ENCODE results near the gene FARP2.
"Not testable (repeated sequence)": the region's sequence is repeated elsewhere in the genome, so short reads cannot be mapped to it uniquely, and the experiment has no call there.

Gene FARP2

DNA sequence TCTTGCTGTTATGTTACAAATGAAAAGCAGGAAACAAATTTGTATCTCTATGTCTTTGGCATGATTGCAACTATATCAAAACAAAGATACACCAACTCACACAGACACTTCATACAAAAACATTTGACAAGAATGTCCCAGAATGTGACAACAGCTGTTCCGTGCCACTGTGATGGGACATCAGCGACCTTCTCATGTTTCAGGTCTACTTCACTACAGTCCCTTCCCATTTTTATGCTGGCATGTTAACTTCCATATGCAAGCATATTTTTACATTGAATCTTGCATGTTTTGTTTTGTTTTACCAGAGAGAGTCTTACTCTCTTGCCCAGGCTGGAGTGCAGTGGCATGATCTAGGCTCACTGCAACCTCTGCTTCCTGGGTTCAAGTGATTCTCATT is 81.1 kb downstream of the FARP2 start:
- no peak overlapping the region for H3K4me2 ChIP-seq (ENCODE audit: low read length)
- no peaks in the 10 kb centered on the region for H3K36me3 ChIP-seq (ENCODE audit: control insufficient read depth, insufficient read depth, low read length)
- H3K9ac ChIP-seq, result no peak overlapping the region
- no peak overlapping the region for H2AFZ ChIP-seq
- no peaks in the 10 kb centered on the region for H3K9me3 ChIP-seq (ENCODE audit: control insufficient read depth, low read length)
- peaks cover 5% of the 10 kb centered on the region for H3K79me2 ChIP-seq
- H3K27ac ChIP-seq, result no peak overlapping the region
- TF ChIP-seq, protein P1, sequence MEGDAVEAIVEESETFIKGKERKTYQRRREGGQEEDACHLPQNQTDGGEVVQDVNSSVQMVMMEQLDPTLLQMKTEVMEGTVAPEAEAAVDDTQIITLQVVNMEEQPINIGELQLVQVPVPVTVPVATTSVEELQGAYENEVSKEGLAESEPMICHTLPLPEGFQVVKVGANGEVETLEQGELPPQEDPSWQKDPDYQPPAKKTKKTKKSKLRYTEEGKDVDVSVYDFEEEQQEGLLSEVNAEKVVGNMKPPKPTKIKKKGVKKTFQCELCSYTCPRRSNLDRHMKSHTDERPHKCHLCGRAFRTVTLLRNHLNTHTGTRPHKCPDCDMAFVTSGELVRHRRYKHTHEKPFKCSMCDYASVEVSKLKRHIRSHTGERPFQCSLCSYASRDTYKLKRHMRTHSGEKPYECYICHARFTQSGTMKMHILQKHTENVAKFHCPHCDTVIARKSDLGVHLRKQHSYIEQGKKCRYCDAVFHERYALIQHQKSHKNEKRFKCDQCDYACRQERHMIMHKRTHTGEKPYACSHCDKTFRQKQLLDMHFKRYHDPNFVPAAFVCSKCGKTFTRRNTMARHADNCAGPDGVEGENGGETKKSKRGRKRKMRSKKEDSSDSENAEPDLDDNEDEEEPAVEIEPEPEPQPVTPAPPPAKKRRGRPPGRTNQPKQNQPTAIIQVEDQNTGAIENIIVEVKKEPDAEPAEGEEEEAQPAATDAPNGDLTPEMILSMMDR (IDR thresholded peaks at IDR 0.05), result no peak
- H3K4me3 ChIP-seq (ENCODE audit: low read depth, low read length), result no peak overlapping the region
- H3K27me3 ChIP-seq (ENCODE audit: control insufficient read depth, insufficient read depth, low read length), result no peaks in the 10 kb centered on the region
- no peaks in the 10 kb centered on the region for H3K4me1 ChIP-seq

DNA sequence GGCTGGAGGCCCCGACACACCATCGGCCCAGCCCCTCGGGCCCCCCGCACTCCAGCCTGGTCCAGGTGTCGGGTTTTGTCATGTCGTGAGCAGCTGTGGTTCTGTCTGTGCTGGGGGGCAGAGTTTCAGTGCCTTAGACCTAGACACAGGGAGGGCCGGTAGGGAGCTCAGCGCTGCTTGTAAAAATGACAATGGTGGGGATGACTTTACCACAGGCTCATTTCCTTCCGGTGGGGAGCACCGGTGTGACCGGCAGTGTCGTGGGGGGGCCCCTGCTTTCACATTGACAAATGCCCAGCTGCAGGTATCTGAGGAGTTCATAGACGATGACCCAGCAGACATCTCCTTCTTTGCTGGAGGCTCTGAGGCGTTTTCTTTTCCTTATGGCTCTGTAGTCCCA is 85.4 kb downstream of the FARP2 start:
- Histone ChIP-seq H3K79me2 (peaks cover 11% of the 10 kb centered on the region), H3K4me1 (no peaks in the 10 kb centered on the region), H3K4me3 (ENCODE audit: low read depth, low read length) (no peak overlapping the region), H3K27ac (no peak overlapping the region), H3K27me3 (ENCODE audit: control insufficient read depth, insufficient read depth, low read length) (no peaks in the 10 kb centered on the region), H3K9ac (no peak overlapping the region), H3K36me3 (ENCODE audit: control insufficient read depth, insufficient read depth, low read length) (no peaks in the 10 kb centered on the region), H2AFZ (no peak overlapping the region), H3K4me2 (ENCODE audit: low read length) (no peak overlapping the region), H3K9me3 (ENCODE audit: control insufficient read depth, low read length) (no peaks in the 10 kb centered on the region)
- TF ChIP-seq, protein P1 (IDR thresholded peaks at IDR 0.05), result no peak

DNA sequence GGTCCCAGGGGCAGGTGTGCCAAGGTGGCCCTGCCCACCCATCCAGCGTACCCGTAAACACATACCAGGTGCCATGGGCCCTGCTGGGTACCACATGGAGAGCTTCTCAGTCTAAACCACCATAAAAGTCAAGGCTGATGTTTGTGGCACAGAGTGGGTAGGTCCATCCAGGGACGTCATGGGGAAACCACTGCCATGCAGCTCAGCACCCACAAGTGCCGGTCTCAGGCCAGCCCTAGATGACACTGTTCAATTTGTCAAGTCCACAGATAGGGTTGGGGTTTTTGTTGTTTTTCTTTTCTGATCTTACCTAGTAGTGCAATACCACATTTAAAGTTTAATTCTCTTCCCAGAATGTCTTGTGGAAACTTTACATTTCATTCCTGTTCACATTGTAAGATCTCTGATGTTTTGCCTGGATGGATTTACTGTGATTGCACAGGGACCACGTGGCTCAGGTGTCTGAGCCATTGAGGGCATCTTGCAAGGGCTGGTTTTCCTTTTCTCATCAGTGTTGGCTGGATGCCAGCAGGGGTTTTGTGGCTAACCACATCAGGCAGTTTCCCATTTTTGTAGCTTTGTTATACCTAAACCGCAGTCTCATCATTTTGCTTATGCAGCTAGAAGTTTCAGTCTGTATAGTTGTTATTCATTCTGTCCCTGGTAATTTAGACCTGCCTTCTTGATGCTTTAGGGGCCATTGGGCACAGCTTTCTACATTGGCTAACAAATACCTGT is 87.6 kb downstream of the FARP2 start:
- Histone ChIP-seq H3K4me2 (ENCODE audit: low read length) (no peak overlapping the region), H3K9me3 (ENCODE audit: control insufficient read depth, low read length) (no peaks in the 10 kb centered on the region), H3K36me3 (ENCODE audit: control insufficient read depth, insufficient read depth, low read length) (no peaks in the 10 kb centered on the region), H3K4me3 (ENCODE audit: low read depth, low read length) (no peak overlapping the region), H3K27me3 (ENCODE audit: control insufficient read depth, insufficient read depth, low read length) (no peaks in the 10 kb centered on the region), H3K4me1 (no peaks in the 10 kb centered on the region), H3K79me2 (peaks cover 13% of the 10 kb centered on the region), H2AFZ (no peak overlapping the region), H3K9ac (no peak overlapping the region), H3K27ac (no peak overlapping the region)
- TF ChIP-seq, protein P1 (IDR thresholded peaks at IDR 0.05), result no peak

DNA sequence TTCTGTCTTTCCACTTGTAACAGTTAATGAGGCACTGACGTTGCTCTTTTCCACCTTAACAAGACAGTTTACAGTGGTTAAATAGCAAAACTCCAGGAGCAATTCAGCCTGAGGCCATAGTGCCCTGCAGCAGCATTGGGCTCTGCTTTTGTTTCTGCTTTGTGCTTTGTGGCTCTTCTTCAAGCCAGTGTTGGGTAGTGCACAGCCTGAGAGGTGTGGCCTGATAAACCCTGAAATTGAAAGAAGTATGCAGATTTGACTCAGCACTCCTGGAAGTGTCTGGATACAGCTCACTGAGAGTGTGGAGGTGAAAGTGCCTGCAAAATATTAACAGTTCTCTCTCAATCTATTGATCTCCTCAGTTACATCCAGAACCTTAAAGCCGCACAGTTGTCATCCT is 89.3 kb downstream of the FARP2 start:
- H3K79me2 ChIP-seq, result peaks cover 7% of the 10 kb centered on the region
- H3K27ac ChIP-seq, result no peak overlapping the region
- H2AFZ ChIP-seq, result no peak overlapping the region
- H3K9me3 ChIP-seq (ENCODE audit: control insufficient read depth, low read length), result no peaks in the 10 kb centered on the region
- H3K9ac ChIP-seq, result no peak overlapping the region
- no peaks in the 10 kb centered on the region for H3K36me3 ChIP-seq (ENCODE audit: control insufficient read depth, insufficient read depth, low read length)
- H3K27me3 ChIP-seq (ENCODE audit: control insufficient read depth, insufficient read depth, low read length), result no peaks in the 10 kb centered on the region
- H3K4me3 ChIP-seq (ENCODE audit: low read depth, low read length), result no peak overlapping the region
- no peaks in the 10 kb centered on the region for H3K4me1 ChIP-seq
- H3K4me2 ChIP-seq (ENCODE audit: low read length), result no peak overlapping the region
- TF ChIP-seq, protein P1 (IDR thresholded peaks at IDR 0.05), result no peak

DNA sequence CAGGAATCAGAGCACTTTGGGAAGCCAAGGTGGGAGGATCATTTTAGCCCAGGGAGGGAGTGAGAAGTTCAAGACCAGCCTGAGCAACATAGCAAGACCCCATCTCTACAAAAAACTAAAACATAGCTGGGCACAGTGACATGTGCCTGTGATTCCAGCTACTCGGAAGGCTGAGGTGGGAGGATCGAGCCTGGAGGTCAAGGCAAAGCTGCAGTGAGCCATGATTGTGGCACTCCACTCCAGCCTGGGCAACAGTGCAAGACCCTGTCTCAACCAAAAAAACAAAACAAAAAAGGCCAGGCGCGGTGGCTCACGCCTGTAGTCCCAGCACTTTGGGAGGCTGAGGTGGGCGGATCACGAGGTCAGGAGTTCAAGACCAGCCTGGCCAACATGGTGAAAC is 94.0 kb downstream of the FARP2 start:
- not testable (repeated sequence) for H3K27me3 ChIP-seq (ENCODE audit: control insufficient read depth, insufficient read depth, low read length); H3K36me3 ChIP-seq (ENCODE audit: control insufficient read depth, insufficient read depth, low read length); H3K27ac ChIP-seq; H3K9me3 ChIP-seq (ENCODE audit: control insufficient read depth, low read length); H3K4me2 ChIP-seq (ENCODE audit: low read length); H2AFZ ChIP-seq; H3K4me1 ChIP-seq; H3K9ac ChIP-seq; H3K79me2 ChIP-seq; H3K4me3 ChIP-seq (ENCODE audit: low read depth, low read length)

Measured in parathyroid adenoma (tissue), 2 donors.